ENCODE results near the gene LAD1. TPM values are rescaled to one million over a fixed set of nuclear protein-coding genes. Genes with fewer than 3 reads are reported as not detected.

LAD1 gene
- total and polyA plus RNA-seq, 2 of the 13 experiments (the other 11 are each of a cell fraction or from before 2014, with no cell fraction given): 10.8 to 65.6 TPM

- TF ChIP-seq ZNF414 (CRISPR knock-in tag; IDR thresholded peaks at IDR 0.05): 0 out of 2 replicates have a peak, but pooled peaks have one; percentile 20
- TF ChIP-seq ZNF570 (CRISPR knock-in tag; IDR thresholded peaks at IDR 0.05; ENCODE audit: borderline replicate concordance): no peak
- no peak for TF ChIP-seq ZSCAN12 (CRISPR knock-in tag; IDR thresholded peaks at IDR 0.05)
- no peak for TF ChIP-seq ZNF629 (CRISPR knock-in tag; conservative IDR thresholded peaks at IDR 0.05)
- TF ChIP-seq THAP7 (CRISPR knock-in tag; IDR thresholded peaks at IDR 0.05): no peak
- no peak for TF ChIP-seq USF2 (IDR thresholded peaks at IDR 0.05; ENCODE audit: low read depth, low read length)
- no peak for TF ChIP-seq USF2 (CRISPR knock-in tag; IDR thresholded peaks at IDR 0.05; ENCODE audit: borderline replicate concordance)
- peak; percentile 51; the same call in 1 of the 2 replicates for TF ChIP-seq DR1 (CRISPR knock-in tag; IDR thresholded peaks at IDR 0.05)
- no peak for TF ChIP-seq REXO4 (CRISPR knock-in tag; IDR thresholded peaks at IDR 0.05; ENCODE audit: borderline replicate concordance)
- TF ChIP-seq ZNF407 (CRISPR knock-in tag; IDR thresholded peaks at IDR 0.05; ENCODE audit: not compliant biosample characterization): peak; percentile 30
- no peak for TF ChIP-seq REPIN1 (CRISPR knock-in tag; IDR thresholded peaks at IDR 0.05; ENCODE audit: borderline replicate concordance, low read depth)
- no peak for TF ChIP-seq FOXO1 (CRISPR knock-in tag; IDR thresholded peaks at IDR 0.05)
- peak; percentile 69 for TF ChIP-seq POLR2G (IDR thresholded peaks at IDR 0.05; ENCODE audit: low read depth, low read length)
- no peak for TF ChIP-seq ZFP62 (CRISPR knock-in tag; IDR thresholded peaks at IDR 0.05)
- TF ChIP-seq MAZ (IDR thresholded peaks at IDR 0.05; ENCODE audit: borderline replicate concordance, low read depth, low read length): 0 out of 2 replicates have a peak, but pooled peaks have one; percentile 19
- TF ChIP-seq MAZ (CRISPR knock-in tag; IDR thresholded peaks at IDR 0.05; ENCODE audit: low read depth): peak; percentile 55; the same call in 1 of the 2 replicates
Observed at GRCh38 chr1:201396861-201397464, 2.2 kb downstream of the LAD1 start (continued).

All from HepG2 (cell line).